Measurements from ENCODE around the gene CCDC88A. TPM values are rescaled to one million over a fixed set of nuclear protein-coding genes. Genes with fewer than 3 reads are reported as not detected.
"Not testable (repeated sequence)": the region's sequence is repeated elsewhere in the genome, so short reads cannot be mapped to it uniquely, and the experiment has no call there.

Gene CCDC88A
- total RNA-seq, 1 donor from 2014 or later: 119 TPM

- no peak overlapping the region for H3K27ac ChIP-seq
- no peaks in the 10 kb centered on the region for H3K27me3 ChIP-seq (ENCODE audit: low read depth)
- no peaks in the 10 kb centered on the region for H3K9me3 ChIP-seq
- peaks cover 76% of the 10 kb centered on the region for H3K36me3 ChIP-seq
- no peak for ATAC-seq
- TF ChIP-seq CTCF (IDR thresholded peaks at IDR 0.05): no peak
- intact Hi-C loops (cut with DNase I): no loop called here
- H3K4me1 ChIP-seq: no peaks in the 10 kb centered on the region
- H3K4me3 ChIP-seq: no peak overlapping the region
- DNase-seq: no peak
Measured at GRCh38 chr2:55245411-55245810, 174.2 kb downstream of the CCDC88A start.

GRCh38 chr2:55242617-55243016, 177.0 kb downstream of the CCDC88A start:
- H3K36me3 ChIP-seq: peaks cover 82% of the 10 kb centered on the region

GRCh38 chr2:55241582-55241981, 178.1 kb downstream of the CCDC88A start:
- H3K9me3 ChIP-seq; intact Hi-C loops (cut with DNase I); H3K27me3 ChIP-seq (ENCODE audit: low read depth); H3K4me1 ChIP-seq; ATAC-seq; H3K4me3 ChIP-seq; H3K27ac ChIP-seq; DNase-seq: not testable (repeated sequence)
- H3K36me3 ChIP-seq: peaks cover 84% of the 10 kb centered on the region

More at GRCh38 chr2:55242617-55243016, 177.0 kb downstream of the CCDC88A start:
- Histone ChIP-seq H3K4me3 (no peak overlapping the region), H3K9me3 (no peaks in the 10 kb centered on the region), H3K27ac (no peak overlapping the region), H3K4me1 (no peaks in the 10 kb centered on the region), H3K27me3 (ENCODE audit: low read depth) (no peaks in the 10 kb centered on the region)
- intact Hi-C loops (cut with DNase I): no loop called here
- no peak for TF ChIP-seq CTCF (IDR thresholded peaks at IDR 0.05)
- DNase-seq (no peak), ATAC-seq (no peak)

GRCh38 chr2:55239656-55240222, 179.9 kb downstream of the CCDC88A start:
- ATAC-seq: no peak

More at GRCh38 chr2:55239656-55240222, 179.9 kb downstream of the CCDC88A start:
- H3K4me1 ChIP-seq: peaks cover 6% of the 10 kb centered on the region
- no peak overlapping the region for H3K27ac ChIP-seq
- DNase-seq: no peak
- peaks cover 84% of the 10 kb centered on the region for H3K36me3 ChIP-seq
- H3K27me3 ChIP-seq (ENCODE audit: low read depth): no peaks in the 10 kb centered on the region
- TF ChIP-seq CTCF (IDR thresholded peaks at IDR 0.05): no peak
- H3K9me3 ChIP-seq: no peaks in the 10 kb centered on the region
- H3K4me3 ChIP-seq: no peak overlapping the region
- intact Hi-C loops (cut with DNase I): no loop called here

Other genes with a start within 250 kb of the CCDC88A start
- 15.2 TPM for gene CLHC1, start 187.6 kb downstream of the CCDC88A start, total RNA-seq
- 736 TPM for gene RPS27A, start 187.2 kb downstream of the CCDC88A start, total RNA-seq
- gene MTIF2, start 150.6 kb downstream of the CCDC88A start, total RNA-seq: 25.9 TPM
- gene CFAP36, start 99.9 kb upstream of the CCDC88A start, total RNA-seq: 34.5 TPM
- 66.3 TPM for gene PPP4R3B, start 197.8 kb upstream of the CCDC88A start, total RNA-seq